ENCODE results near the gene GOLGA6L10.
"Not testable (repeated sequence)": the region's sequence is repeated elsewhere in the genome, so short reads cannot be mapped to it uniquely, and the experiment has no call there.

- not testable (repeated sequence) for TF ChIP-seq EZH2 (IDR thresholded peaks at IDR 0.05; ENCODE audit: low read depth, unreplicated experiment); STAT1 (IDR thresholded peaks at IDR 0.05; ENCODE audit: unreplicated experiment); CTCF (conservative IDR thresholded peaks at IDR 0.05; ENCODE audit: low read depth in 2 of 2); ZNF114 (CRISPR knock-in tag; IDR thresholded peaks at IDR 0.05); POLR2AphosphoS5 (IDR thresholded peaks at IDR 0.05; ENCODE audit: low read depth); REST (IDR thresholded peaks at IDR 0.05; ENCODE audit: unreplicated experiment); EZH2phosphoT487 (IDR thresholded peaks at IDR 0.05; ENCODE audit: unreplicated experiment); JUNB (IDR thresholded peaks at IDR 0.05; ENCODE audit: unreplicated experiment); NANOG (IDR thresholded peaks at IDR 0.05; ENCODE audit: borderline replicate concordance); CREB1 (CRISPR knock-in tag; IDR thresholded peaks at IDR 0.05; ENCODE audit: low read depth)
These were observed 35.1 kb downstream of the GOLGA6L10 start for GRCh38 chr15:82313951-82314768.

Measured in GM23338 (cell line).